NCI-H2196 treated with DMSO at 0.1 percent for 48 hours (cell line): ENCODE measurements around the gene ARRB1.
"Not testable (repeated sequence)": the region's sequence is repeated elsewhere in the genome, so short reads cannot be mapped to it uniquely, and the experiment has no call there.

Source experiments
- DNase-seq: peaks from one replicate; lab custom pipeline; 2025; ENCODE audit not compliant: unreplicated experiment; lab: John Stamatoyannopoulos, UW

Gene ARRB1

GRCh38 chr11:75276686-75277085 is 74.8 kb downstream of the ARRB1 start:
- DNase-seq: peak; percentile 94

- DNase-seq: no peak
Measured at GRCh38 chr11:75276186-75276585, 75.3 kb downstream of the ARRB1 start.

- DNase-seq: no peak
Measured at GRCh38 chr11:75275581-75275980, 75.9 kb downstream of the ARRB1 start.

GRCh38 chr11:75274716-75275115 is 76.7 kb downstream of the ARRB1 start:
- not testable (repeated sequence) for DNase-seq

- DNase-seq: no peak
Measured at GRCh38 chr11:75273411-75274391, 77.8 kb downstream of the ARRB1 start.

GRCh38 chr11:75272821-75273301 is 78.6 kb downstream of the ARRB1 start:
- no peak for DNase-seq

- DNase-seq: no peak
Measured at GRCh38 chr11:75272391-75272790, 79.1 kb downstream of the ARRB1 start.

- no peak for DNase-seq
Measured at GRCh38 chr11:75271730-75272129, 79.7 kb downstream of the ARRB1 start.

GRCh38 chr11:75270896-75271418 is 80.5 kb downstream of the ARRB1 start:
- no peak for DNase-seq

- no peak for DNase-seq
Measured at GRCh38 chr11:75269896-75270295, 81.6 kb downstream of the ARRB1 start.

GRCh38 chr11:75269367-75269660 is 82.1 kb downstream of the ARRB1 start:
- DNase-seq: no peak

GRCh38 chr11:75268626-75269366 is 82.7 kb downstream of the ARRB1 start:
- no peak for DNase-seq

GRCh38 chr11:75267171-75267970 is 84.1 kb downstream of the ARRB1 start:
- no peak for DNase-seq

GRCh38 chr11:75265851-75266531 is 85.5 kb downstream of the ARRB1 start:
- no peak for DNase-seq

GRCh38 chr11:75264971-75265370 is 86.5 kb downstream of the ARRB1 start:
- DNase-seq: no peak

- no peak for DNase-seq
Measured at GRCh38 chr11:75264356-75264755, 87.1 kb downstream of the ARRB1 start.

GRCh38 chr11:75263944-75264349 is 87.5 kb downstream of the ARRB1 start:
- no peak for DNase-seq

GRCh38 chr11:75262961-75263852 is 88.3 kb downstream of the ARRB1 start:
- no peak for DNase-seq

- no peak for DNase-seq
Measured at GRCh38 chr11:75262436-75262835, 89.0 kb downstream of the ARRB1 start.
